Erythroblast (primary cell): ENCODE measurements around the gene ZNF337.

Experiments
- GATA1 ChIP-seq: IDR thresholded peaks from 2 replicates; pipeline ENCODE4 v1.6.1; 2011; ENCODE audit warnings: low read depth, mild to moderate bottlenecking, control low read depth, low read length, moderate library complexity
- POLR2A ChIP-seq: IDR thresholded peaks from 2 replicates; pipeline ENCODE4 v1.6.1; 2011; ENCODE audit warnings: mild to moderate bottlenecking, low read length

- TF ChIP-seq POLR2A: no peak
- TF ChIP-seq GATA1: no peak
Observed at GRCh38 chr20:25745738-25746137, 49.1 kb upstream of the ZNF337 start.
